GM21526 (cell line): Measurements from ENCODE around the gene ADH5.
"Not testable (repeated sequence)": the region's sequence is repeated elsewhere in the genome, so short reads cannot be mapped to it uniquely, and the experiment has no call there.

Experiments used
- ATAC-seq: cut with Tn5 transposase; IDR thresholded peaks from one replicate; pipeline ENCODE4 v1.9.1; 2021; ENCODE audit warnings: moderate library complexity; ENCODE audit not compliant: unreplicated experiment, low FRiP score

ADH5 gene

GRCh38 chr4:99038213-99038612, 50.4 kb downstream of the ADH5 start:
- no peak for ATAC-seq

GRCh38 chr4:99033956-99034355, 54.6 kb downstream of the ADH5 start:
- no peak for ATAC-seq

GRCh38 chr4:99029852-99030251, 58.7 kb downstream of the ADH5 start:
- ATAC-seq: no peak

DNA sequence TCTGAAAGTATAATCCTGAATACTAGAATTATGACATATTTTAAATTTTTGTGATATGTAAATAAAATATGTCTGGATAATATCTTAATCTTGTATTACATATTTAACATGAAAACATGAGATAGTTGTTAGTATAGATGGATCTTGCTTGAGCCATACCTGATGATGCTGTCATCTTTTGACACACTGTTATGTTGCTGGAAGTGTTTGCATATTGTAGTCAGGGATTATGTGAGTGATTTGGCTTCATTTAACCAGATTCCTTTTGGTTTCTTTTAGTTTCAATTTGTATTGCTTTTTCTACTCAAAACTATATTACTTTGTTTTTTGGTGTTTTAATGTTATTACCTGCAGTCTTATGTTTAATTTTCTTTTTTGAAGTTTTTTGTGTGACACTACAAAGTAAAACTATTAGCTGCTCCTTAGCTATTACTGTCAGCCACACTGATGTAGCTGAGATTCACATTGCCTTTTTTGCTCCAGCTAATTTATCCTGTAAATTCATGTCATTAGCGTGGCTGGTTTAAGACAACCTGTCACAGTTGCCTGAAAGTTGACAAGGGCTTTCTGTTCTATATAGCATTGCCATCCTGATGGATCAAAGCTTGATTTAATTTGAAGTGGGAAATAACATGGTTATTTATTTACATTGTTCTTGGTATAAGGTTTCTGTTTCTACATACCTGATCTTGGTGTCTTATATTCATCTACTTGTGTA, 59.4 kb downstream of the ADH5 start:
- no peak for ATAC-seq

GRCh38 chr4:99028187-99028586, 60.4 kb downstream of the ADH5 start:
- no peak for ATAC-seq

DNA sequence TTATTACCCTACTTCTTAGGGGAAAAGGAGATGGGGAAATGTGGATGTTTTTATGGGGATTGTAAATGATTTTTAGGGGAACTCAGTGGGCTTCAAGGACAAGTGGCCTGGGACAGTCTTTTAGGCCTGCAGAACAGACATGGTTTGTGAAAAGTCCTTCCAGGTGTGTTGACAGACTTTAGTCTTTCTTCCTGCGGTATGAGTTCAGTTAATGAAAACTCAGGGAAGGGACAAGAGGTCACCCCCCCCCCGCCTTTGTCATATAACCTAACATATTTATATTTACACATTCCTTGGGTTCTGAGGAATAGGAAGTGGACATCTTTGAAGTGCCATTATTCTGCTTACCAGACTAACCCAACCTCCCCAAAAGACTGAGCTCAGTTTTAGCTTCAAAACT, 61.3 kb downstream of the ADH5 start:
- no peak for ATAC-seq

DNA sequence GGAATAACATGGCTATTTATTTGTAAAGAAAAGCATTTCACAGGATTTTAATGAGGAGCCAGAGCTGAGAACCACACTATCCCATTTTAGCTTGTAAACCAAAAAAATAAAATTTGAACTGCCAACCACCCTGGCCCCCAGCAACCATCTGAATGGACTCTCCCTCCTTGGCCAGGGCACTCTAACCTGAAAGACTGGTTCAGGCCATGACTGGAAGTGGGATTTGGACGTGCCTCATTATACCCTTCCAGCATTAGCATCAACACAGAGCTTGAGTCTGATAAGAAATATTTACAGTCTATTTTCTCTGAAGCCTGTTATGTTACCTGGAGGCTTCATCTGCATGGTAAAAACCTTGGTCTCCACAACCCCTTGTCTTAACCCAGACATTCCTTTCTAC, 63.1 kb downstream of the ADH5 start:
- ATAC-seq: no peak

- ATAC-seq: no peak
These were observed 63.9 kb downstream of the ADH5 start for GRCh38 chr4:99024481-99025275.

DNA sequence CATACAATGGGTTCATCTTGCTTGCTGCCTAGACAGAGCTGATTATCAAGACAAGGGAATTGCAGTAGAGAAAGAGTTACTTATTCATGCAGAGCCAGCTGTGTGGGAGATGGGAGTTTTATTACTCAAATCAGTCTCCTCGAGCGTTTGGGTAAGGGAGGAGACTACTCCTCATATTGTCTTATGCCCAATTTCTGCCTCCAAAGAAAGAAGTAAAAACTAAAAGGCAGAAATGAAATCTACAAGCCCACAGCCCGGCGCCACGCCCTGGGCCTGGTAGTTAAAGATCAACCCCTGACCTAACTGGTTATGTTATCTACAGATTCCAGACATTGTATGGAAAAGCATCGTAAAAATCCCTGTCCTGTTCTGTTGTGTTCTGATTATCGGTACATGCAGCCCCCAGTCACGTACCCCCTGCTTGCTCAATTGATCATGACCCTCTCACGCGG, 64.8 kb downstream of the ADH5 start:
- not testable (repeated sequence) for ATAC-seq

DNA sequence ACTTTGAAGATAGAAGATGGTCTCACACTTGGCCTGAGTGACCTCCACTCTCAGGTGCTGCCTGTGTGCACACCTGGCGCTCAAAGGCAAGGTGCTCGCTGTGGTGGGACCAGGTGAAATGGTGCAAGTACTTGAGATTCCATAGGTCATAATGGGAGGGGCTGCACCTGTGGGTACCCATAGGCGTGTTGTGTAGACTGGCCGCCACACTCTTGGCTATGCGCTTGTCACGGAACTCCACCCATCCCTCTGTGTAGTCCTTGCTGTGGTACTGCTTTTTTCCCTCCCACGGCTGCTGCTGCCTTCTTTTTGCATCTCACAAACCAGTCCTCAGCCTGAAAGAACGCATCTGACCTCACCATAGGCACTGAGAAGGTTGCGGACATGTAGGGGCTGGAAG, 66.0 kb downstream of the ADH5 start:
- no peak for ATAC-seq

- ATAC-seq: no peak
These were observed 67.2 kb downstream of the ADH5 start for GRCh38 chr4:99021386-99021785.
